Measurements from ENCODE around the gene PHC2. TPM values are rescaled to one million over a fixed set of nuclear protein-coding genes. Genes with fewer than 3 reads are reported as not detected.

The PHC2 gene
- total RNA-seq, 3 donors from 2014 or later (not counting 1 experiment from before 2014, with no cell fraction given), result 36.6 to 46.6 (median 39.5) TPM

GRCh38 chr1:33424610-33425009, 6.3 kb downstream of the PHC2 start:
- intact Hi-C loops (cut with micrococcal nuclease), result no loop called here
- Histone ChIP-seq H3K4me3 (ENCODE audit: low read length) (no peak overlapping the region), H3K36me3 (ENCODE audit: control insufficient read depth, insufficient read depth, low read length) (no peaks in the 10 kb centered on the region), H3K9me3 (ENCODE audit: control insufficient read depth, insufficient read depth, low read length) (no peaks in the 10 kb centered on the region), H3K4me1 (ENCODE audit: control insufficient read depth, insufficient read depth, low read length) (no peaks in the 10 kb centered on the region), H3K27ac (ENCODE audit: low read length) (no peak overlapping the region), H3K27me3 (ENCODE audit: control insufficient read depth, insufficient read depth, low read length) (peaks cover 18% of the 10 kb centered on the region)
- no peak for TF ChIP-seq CTCF (IDR thresholded peaks at IDR 0.05)
- Mint-ChIP-seq H3K36me3 (no peaks in the 10 kb centered on the region), H3K4me3 (no peak overlapping the region), H3K9me3 (no peaks in the 10 kb centered on the region), H3K27ac (no peak overlapping the region), H3K27me3 (ENCODE audit: low read depth in 2 of 2) (peaks cover 16 to 51% of the 10 kb centered on the region in 2 donors), H3K4me1 (no peaks in the 10 kb centered on the region)
- WGBS (ENCODE audit: insufficient coverage), result 78% methylated on average over 1 of the region's 2 CpGs
- ATAC-seq (no peak), DNase-seq (no peak)

GRCh38 chr1:33424205-33424604, 6.7 kb downstream of the PHC2 start:
- no peak for TF ChIP-seq CTCF (IDR thresholded peaks at IDR 0.05)
- ATAC-seq, result no peak
- Histone ChIP-seq H3K4me1 (ENCODE audit: control insufficient read depth, insufficient read depth, low read length) (no peaks in the 10 kb centered on the region), H3K27ac (ENCODE audit: low read length) (no peak overlapping the region), H3K9me3 (ENCODE audit: control insufficient read depth, insufficient read depth, low read length) (no peaks in the 10 kb centered on the region), H3K4me3 (ENCODE audit: low read length) (no peak overlapping the region), H3K27me3 (ENCODE audit: control insufficient read depth, insufficient read depth, low read length) (peaks cover 17% of the 10 kb centered on the region), H3K36me3 (ENCODE audit: control insufficient read depth, insufficient read depth, low read length) (no peaks in the 10 kb centered on the region)
- Mint-ChIP-seq H3K4me3 (no peak overlapping the region), H3K9me3 (no peaks in the 10 kb centered on the region), H3K4me1 (no peaks in the 10 kb centered on the region), H3K36me3 (no peaks in the 10 kb centered on the region), H3K27me3 (ENCODE audit: low read depth in 2 of 2) (peaks cover 19 to 51% of the 10 kb centered on the region in 2 donors), H3K27ac (no peak overlapping the region)
- DNase-seq, result no peak
- intact Hi-C loops (cut with micrococcal nuclease), result no loop called here
- 94% methylated on average over 2 of the region's 4 CpGs for WGBS (ENCODE audit: insufficient coverage)

GRCh38 chr1:33420870-33421775, 9.8 kb downstream of the PHC2 start:
- Mint-ChIP-seq H3K9me3 (peaks cover 2 to 4% of the 10 kb centered on the region in 2 donors), H3K36me3 (peaks cover 2% of the 10 kb centered on the region), H3K4me1 (no peaks in the 10 kb centered on the region), H3K27me3 (ENCODE audit: low read depth in 2 of 2) (peaks cover 22 to 59% of the 10 kb centered on the region in 2 donors), H3K27ac (no peak overlapping the region), H3K4me3 (no peak overlapping the region)
- no peak for DNase-seq
- 51% methylated on average over 6 of the region's 7 CpGs for WGBS (ENCODE audit: insufficient coverage)
- TF ChIP-seq CTCF (IDR thresholded peaks at IDR 0.05), result no peak
- intact Hi-C loops (cut with micrococcal nuclease), result no loop called here
- Histone ChIP-seq H3K4me1 (ENCODE audit: control insufficient read depth, insufficient read depth, low read length) (no peaks in the 10 kb centered on the region), H3K27ac (ENCODE audit: low read length) (no peak overlapping the region), H3K4me3 (ENCODE audit: low read length) (no peak overlapping the region), H3K9me3 (ENCODE audit: control insufficient read depth, insufficient read depth, low read length) (peaks cover 1% of the 10 kb centered on the region), H3K27me3 (ENCODE audit: control insufficient read depth, insufficient read depth, low read length) (peaks cover 4% of the 10 kb centered on the region), H3K36me3 (ENCODE audit: control insufficient read depth, insufficient read depth, low read length) (no peaks in the 10 kb centered on the region)
- ATAC-seq, result no peak

All from natural killer cell (primary cell).